HG03469 (cell line): Measurements from ENCODE around the gene TMPRSS3.
"Not testable (repeated sequence)": the region's sequence is repeated elsewhere in the genome, so short reads cannot be mapped to it uniquely, and the experiment has no call there.

Experiments used
- ATAC-seq: cut with Tn5 transposase; IDR thresholded peaks from one replicate; pipeline ENCODE4 v1.9.1; 2021; ENCODE audit warnings: mild to moderate bottlenecking, moderate library complexity, moderate number of reproducible peaks; ENCODE audit not compliant: unreplicated experiment

Gene TMPRSS3

GRCh38 chr21:42409366-42409765 is 13.5 kb upstream of the TMPRSS3 start:
- ATAC-seq: no peak

GRCh38 chr21:42408718-42409117 is 12.9 kb upstream of the TMPRSS3 start:
- ATAC-seq: not testable (repeated sequence)

GRCh38 chr21:42407476-42407875 is 11.6 kb upstream of the TMPRSS3 start:
- no peak for ATAC-seq

GRCh38 chr21:42406866-42407265 is 11.0 kb upstream of the TMPRSS3 start:
- no peak for ATAC-seq

DNA sequence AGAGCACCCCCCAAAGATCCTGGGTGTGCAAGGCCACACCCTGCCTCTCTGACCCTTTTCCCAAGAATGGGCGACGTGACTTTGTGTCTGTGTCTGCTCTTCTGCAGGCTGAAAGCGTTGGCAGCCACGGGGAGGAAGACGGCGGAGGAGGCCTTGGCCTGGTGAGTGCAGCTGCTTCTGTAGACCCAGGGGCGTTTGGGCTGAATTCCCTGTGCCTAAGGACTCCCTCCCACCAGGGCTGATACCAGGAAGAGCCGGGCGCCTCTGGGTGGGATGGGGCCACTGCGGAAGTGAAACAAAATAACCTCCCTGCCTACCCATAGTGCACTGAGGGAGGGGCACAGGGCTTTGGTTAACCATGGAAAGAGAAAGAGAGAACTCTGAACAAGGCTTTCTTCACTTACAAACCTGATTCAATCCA is 10.4 kb upstream of the TMPRSS3 start:
- ATAC-seq: no peak

DNA sequence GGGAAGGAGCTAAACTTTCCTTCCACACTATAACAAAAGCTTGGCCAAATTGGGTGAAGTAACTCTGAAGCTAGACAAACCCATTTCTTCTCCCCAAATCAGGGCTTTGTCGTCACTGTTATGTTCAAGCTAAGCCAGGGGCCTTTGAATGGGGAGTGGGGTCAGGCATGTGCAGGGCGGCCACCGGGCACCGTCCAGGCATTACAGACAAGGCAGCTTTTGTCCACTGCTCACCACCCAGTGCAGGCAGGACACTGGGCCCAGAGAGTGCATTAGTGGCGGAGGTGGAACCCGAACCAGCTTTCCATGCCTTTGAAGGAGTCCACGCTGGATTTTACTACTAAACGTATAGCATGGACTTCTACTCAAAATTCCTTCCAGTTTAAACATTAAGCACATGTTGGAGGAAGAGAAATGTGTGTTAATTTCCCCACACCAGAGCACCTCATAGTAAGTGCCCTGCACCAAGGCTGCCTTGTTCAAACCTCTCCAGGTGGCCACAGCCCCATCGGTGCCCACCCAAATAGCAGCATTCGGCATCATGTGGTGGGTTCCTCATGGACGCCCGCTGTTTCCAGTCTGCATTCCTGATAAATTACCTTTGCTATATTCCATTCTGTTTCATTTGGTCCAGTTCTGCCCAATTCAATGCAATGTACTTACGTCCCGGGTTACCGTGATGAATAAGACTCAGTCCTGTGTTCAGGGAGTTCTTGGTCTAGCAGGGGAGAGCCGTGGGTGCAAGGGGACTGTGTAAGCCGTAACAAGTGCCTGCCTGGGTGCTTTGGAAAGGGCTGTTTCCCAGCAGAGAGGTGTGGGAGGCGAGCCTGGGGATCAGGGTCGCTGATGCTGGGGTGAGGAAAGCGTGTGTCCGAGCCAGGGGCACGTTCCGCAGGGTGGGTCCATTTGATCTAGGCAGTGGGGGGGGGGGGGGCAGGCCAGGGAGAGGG is 9.5 kb upstream of the TMPRSS3 start:
- ATAC-seq: no peak

- ATAC-seq: no peak
These were observed 8.7 kb upstream of the TMPRSS3 start for GRCh38 chr21:42404539-42404938.

DNA sequence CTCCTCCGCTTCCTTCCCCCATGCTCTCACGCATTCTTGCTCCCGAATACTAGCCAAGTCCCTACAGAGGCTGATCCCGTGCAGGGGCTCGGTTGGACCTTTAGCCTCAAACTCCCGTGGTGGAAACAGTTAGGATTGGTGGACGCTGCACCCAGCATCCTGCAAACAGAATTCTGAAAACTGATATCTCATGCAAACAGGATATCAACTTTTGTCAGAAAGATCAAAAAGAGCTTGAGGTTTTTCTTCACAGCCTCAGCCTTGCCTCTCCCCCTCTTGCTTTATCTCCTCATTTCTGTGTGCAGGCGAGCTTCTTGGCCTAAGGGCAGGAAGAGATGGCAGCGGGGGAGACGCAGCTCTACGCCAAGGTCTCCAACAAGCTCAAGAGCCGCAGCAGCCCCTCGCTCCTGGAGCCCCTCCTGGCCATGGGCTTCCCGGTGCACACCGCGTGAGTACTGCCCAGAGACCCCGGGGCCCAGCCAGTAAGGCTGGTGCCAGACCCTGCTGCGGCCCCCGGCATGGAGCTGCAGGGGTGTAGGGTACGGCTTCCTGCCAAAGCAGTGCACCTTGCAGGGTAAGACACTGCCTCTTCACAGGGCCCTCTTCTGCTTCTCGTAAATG is 7.9 kb upstream of the TMPRSS3 start, which contains the start of gene UBASH3A:
Gene UBASH3A (plus strand): TSS at position 292 of the 621 bp plus-strand sequence. CDS start 44 bp downstream, at position 336.
- ATAC-seq: no peak

DNA sequence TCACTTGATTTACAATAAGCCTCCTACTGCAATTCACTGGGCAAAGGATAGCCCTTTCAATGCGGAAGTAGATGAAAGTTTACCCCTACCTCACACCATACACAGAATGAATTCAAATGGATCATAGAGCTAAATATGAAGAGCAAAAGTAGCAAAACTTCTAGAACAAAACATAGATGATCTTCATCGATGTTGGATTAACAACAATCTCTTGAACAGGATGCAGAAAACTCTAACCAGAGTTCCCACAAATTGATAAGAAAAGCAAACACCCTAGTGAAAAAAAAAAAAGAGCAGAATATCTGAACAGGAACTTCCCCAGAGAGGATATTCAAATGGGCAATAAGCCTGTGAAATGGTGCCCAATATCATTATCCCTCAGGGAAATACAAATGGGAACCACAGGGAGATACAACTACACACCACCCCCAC is 6.0 kb upstream of the TMPRSS3 start:
- ATAC-seq: no peak

DNA sequence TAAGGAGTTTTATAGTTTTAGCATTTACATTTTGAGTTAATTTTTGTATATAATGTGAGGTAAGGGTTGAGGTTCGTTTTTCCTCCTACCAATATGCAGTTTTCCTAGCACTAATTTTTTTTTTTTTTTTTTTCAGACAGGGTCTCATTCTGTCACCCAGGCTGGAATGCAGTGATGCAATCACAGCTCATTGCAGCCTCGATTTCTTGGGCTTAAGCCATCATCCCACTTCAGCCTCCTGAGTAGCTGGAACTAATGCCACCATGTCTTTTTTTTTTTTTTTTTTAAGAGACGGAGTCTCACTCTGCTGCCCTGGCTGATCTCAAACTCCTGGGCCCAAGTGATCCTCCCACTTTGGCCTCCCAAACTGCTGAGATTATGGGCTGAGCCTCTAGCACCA is 5.3 kb upstream of the TMPRSS3 start:
- no peak for ATAC-seq

- no peak for ATAC-seq
These were observed 4.7 kb upstream of the TMPRSS3 start for GRCh38 chr21:42400525-42400924.

DNA sequence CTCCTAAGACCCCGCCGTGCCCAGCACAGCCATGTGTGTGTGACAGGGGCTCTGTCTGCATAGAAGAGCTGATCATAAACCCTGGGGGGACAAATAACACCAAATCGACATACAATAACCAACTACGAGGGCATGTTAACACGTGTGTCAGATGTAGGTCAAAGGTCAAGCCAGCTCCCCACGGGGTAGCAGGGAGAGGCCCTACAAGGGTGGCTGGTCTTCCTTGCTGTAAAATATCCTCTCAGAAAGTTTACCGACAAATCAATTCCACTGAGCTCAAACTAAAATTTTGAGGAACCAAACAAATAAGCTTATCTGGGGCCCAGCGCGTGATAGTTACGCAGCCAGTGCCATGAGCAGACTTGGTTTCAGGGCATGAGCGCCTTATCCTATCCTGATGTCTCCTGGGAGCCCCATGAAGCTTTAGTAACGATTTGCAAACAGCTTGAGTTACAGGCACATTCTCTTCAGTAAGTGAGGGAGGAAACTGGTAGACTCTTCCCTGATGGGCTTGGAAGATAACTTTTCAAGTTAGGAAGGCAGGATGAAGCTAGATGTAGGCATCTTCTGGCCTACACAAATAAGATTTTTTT is 2.7 kb upstream of the TMPRSS3 start:
- no peak for ATAC-seq

- ATAC-seq: no peak
These were observed 2.0 kb upstream of the TMPRSS3 start for GRCh38 chr21:42397746-42398394.

DNA sequence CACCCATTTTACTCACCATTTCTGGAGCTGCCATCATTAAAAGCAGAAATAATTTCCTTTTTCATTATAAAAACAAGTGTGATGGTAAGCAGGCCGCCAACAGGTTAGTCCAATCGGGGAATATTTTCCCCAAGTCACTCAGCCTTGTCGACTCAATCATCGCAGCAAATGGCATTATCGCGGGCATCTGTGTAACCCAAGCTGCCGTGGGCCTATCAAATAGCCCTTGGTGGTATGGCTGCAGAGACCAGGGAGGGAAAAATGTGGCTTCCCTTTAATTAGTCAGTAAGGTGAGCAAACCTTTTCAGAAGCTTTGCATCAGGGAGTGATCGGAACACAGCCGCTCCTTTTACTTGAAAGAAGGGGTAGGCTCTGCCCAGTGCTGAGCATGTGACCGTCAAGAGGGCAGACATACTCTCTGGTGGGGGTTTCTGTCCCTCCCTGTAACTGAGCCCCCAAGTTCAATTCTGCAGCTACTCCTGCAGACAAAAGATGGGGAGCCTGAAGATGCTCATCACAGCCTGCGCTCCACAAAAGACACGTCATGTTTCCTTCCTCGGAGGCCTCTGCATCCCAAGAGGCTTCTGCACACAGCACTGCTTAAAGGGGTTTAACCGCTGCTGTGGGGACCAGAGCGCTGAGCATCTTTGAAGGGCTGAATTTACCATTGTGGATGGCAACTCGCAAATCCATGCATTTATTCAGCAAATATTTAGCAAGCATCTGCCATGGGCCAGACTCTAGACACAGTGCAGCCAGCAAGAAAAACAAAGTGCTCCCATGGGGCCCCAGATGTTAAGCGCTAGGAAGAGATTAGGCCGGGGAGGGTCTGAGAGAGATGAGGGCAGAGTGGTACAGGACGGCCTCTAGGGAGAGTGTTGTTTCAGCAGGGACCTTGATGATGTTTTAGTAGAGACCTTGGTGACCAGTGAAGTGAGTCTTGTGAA is 1.2 kb upstream of the TMPRSS3 start:
- ATAC-seq: no peak

DNA sequence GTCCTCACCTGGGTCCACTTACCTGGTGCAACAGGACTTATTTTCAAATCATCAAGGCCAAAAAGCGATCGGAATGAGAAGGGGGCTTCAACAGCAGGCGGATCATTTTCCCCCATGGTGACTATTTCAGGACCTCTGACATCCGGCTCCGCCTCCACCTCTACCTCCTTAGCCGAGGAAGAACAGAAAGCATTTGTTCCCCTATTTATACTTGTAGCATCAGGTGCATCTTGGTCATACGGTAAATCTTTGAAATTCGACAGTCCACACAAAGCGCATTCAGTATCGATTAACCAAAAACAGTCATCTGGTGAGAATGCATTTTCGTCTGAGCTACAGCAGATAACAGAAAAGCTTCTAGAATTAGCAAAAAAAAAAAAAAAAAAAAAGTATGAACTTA is 550 bp downstream of the TMPRSS3 start:
- no peak for ATAC-seq

GRCh38 chr21:42393443-42393950 is 2.4 kb downstream of the TMPRSS3 start:
- no peak for ATAC-seq

- no peak for ATAC-seq
These were observed 3.0 kb downstream of the TMPRSS3 start for GRCh38 chr21:42392731-42393442.

DNA sequence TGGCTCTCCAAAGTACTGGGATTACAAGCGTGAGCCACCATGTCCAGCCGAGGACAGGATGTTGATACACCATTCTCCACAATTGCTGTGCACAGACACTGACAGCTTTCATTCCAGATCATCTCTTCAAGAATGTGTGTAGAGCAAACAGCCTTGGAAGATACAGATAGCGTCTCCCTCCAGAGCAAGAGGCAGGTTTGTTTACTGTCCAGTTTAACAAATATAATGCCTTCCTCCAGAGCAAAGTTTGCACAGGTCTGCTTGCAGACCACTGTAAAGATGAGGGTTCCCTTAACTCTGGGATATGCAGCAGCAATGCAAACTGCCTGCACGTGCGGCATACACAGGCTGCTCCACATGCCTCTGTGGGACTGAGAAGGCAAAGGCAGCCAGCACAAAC is 4.6 kb downstream of the TMPRSS3 start:
- ATAC-seq: no peak

GRCh38 chr21:42390696-42391095 is 5.2 kb downstream of the TMPRSS3 start:
- no peak for ATAC-seq
